Measurements from ENCODE around the gene KCND2. TPM values are rescaled to one million over a fixed set of nuclear protein-coding genes. Genes with fewer than 3 reads are reported as not detected.

Gene KCND2
- total and polyA plus RNA-seq, 7 donors = under 0.01 to 3.3 (median 1.3) TPM; not detected in 1

DNA sequence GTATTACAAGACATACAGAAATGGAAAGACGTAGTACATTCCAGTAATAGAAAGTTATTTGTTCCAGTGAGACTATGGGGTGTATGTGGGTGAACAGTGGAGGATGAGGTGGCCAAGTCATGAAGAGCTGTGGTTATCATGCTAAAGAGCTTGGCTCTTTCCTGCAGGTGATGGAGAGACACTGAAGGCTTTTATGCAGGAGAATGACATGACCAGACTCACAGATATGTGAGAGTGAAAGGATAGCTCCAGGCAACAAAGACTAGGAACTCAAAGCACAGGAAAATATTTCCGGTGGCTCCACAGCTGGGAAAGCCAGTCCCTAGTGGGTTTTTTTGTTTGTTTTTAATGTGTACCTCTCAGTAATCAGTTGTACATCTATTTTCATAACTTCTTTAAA lies 451.5 kb downstream of the KCND2 start:
- Histone ChIP-seq H3K4me3 (no peak overlapping the region), H3K27ac (no peak overlapping the region), H3K4me1 (peaks cover 0 to 18% (median 6%) of the 10 kb centered on the region in 4 donors), H3K9me3 (no peaks in the 10 kb centered on the region), H3K36me3 (no peaks in the 10 kb centered on the region), H3K27me3 (no peaks in the 10 kb centered on the region)
- TF ChIP-seq POLR2A (IDR thresholded peaks at IDR 0.05) (no peak), POLR2AphosphoS5 (IDR thresholded peaks at IDR 0.05) (no peak), EP300 (IDR thresholded peaks at IDR 0.05) (no peak)
- TF ChIP-seq, protein P1, sequence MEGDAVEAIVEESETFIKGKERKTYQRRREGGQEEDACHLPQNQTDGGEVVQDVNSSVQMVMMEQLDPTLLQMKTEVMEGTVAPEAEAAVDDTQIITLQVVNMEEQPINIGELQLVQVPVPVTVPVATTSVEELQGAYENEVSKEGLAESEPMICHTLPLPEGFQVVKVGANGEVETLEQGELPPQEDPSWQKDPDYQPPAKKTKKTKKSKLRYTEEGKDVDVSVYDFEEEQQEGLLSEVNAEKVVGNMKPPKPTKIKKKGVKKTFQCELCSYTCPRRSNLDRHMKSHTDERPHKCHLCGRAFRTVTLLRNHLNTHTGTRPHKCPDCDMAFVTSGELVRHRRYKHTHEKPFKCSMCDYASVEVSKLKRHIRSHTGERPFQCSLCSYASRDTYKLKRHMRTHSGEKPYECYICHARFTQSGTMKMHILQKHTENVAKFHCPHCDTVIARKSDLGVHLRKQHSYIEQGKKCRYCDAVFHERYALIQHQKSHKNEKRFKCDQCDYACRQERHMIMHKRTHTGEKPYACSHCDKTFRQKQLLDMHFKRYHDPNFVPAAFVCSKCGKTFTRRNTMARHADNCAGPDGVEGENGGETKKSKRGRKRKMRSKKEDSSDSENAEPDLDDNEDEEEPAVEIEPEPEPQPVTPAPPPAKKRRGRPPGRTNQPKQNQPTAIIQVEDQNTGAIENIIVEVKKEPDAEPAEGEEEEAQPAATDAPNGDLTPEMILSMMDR (IDR thresholded peaks at IDR 0.05) = no peak
- no peak for DNase-seq
- 88 to 93% methylated on average over 2 of the region's 2 CpGs for WGBS, 2 donors
- intact Hi-C loops (cut with DNase I) = loop anchor here (10.0 kb wide), 1 partner anchor 800 kb away; no protein-coding TSS in a partner anchor

DNA sequence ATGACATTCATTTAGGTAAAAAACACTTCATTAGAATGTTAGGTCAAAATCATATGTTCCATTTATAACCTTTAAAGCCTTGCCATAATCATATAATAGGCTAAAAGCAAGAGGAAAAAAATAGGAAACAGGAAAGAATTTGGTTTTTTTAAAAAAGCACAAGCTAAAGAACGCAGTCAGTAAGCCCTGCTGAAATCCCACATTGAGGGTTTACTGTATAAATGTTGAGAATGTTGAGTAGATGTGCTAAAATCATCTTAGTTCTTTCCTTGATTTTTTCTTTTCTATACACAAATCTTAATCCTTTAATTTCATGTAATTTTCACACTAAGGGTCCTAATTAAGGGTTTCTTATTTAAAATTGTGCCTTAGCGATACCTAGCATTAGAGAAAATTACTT lies 452.0 kb downstream of the KCND2 start:
- no peak for DNase-seq
- H3K9me3 ChIP-seq = no peaks in the 10 kb centered on the region
- no peaks in the 10 kb centered on the region for H3K27me3 ChIP-seq
- H3K4me3 ChIP-seq = no peak overlapping the region
- no peak for TF ChIP-seq POLR2A (IDR thresholded peaks at IDR 0.05)
- TF ChIP-seq, protein P1 (IDR thresholded peaks at IDR 0.05) = no peak
- no peak for TF ChIP-seq POLR2AphosphoS5 (IDR thresholded peaks at IDR 0.05)
- no peak overlapping the region for H3K27ac ChIP-seq
- H3K4me1 ChIP-seq = peaks cover 0 to 23% (median 7%) of the 10 kb centered on the region in 4 donors
- intact Hi-C loops (cut with DNase I) = loop anchor here (5.0 to 10.0 kb wide), 2 partner anchors 222 to 800 kb away; no protein-coding TSS in a partner anchor
- 78 to 82% methylated on average over 2 of the region's 2 CpGs for WGBS, 2 donors
- H3K36me3 ChIP-seq = no peaks in the 10 kb centered on the region

DNA sequence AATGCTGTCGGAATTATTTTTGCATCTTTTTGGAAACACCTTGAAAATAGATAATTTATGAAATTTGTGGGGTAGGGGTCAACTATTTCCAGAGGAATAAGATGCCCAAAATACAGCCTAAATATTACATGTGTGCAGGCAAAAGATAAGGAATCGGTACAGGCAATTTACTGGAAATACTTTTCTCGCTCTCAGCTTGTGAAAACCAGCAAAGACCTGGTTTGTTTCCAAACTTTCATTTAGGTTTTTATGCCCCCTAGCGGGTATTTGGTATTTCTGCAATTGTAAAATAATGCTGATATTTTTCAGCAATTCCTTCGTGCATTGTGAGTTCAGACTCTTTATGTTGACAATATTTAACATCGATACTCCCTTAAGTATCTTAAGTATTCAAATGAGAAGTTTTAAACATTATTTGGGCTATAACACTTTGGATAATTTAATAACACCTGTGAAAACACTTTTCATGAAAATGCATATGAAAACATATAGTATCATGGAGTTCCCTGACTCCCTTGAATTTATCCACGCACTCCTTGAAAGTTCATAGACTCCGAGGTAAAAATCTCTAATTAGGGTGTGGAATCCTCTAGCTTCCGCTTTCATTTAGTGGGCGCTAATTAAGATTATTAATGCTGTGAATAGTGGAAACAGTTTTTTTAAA lies 452.5 kb downstream of the KCND2 start:
- TF ChIP-seq, protein P1 (IDR thresholded peaks at IDR 0.05) = peak in 3 of 4 experiments; percentile 29 to 51 (median 35)
- TF ChIP-seq POLR2A (IDR thresholded peaks at IDR 0.05) = no peak
- TF ChIP-seq POLR2AphosphoS5 (IDR thresholded peaks at IDR 0.05) = peak in 1 of 4 donors; percentile 11
- TF ChIP-seq EP300 (IDR thresholded peaks at IDR 0.05) = no peak

DNA sequence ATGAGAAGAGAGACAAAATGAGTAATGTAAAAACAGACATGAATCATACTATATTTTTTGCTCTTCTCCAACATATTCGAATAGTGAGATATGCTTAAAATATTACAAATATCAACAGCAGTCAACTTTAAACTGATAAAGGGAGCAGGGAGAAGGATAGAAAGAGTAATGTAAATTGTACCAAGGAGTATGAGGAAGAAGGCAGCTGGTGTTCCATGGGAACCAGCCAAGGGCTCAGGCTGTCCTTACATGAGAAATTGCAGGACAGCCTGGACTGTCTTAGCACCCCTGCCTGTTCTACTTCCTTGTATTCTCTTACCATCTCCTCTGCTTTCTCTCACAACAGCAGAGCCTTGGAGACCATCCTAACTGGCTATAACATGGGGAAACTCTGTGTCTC lies 456.3 kb downstream of the KCND2 start:
- Histone ChIP-seq H3K27me3 (no peaks in the 10 kb centered on the region), H3K4me1 (peaks cover 0 to 43% (median 14%) of the 10 kb centered on the region in 4 donors), H3K4me3 (no peak overlapping the region), H3K36me3 (no peaks in the 10 kb centered on the region), H3K27ac (peak overlapping the region in 3 of 4 donors; percentile 30 to 80 (median 72)), H3K9me3 (no peaks in the 10 kb centered on the region)
- WGBS, 2 donors = 76 to 79% methylated on average over 1 of the region's 1 CpG
- no peak for TF ChIP-seq POLR2A (IDR thresholded peaks at IDR 0.05)
- peak; percentile 84 to 97 (median 94) for TF ChIP-seq POLR2AphosphoS5 (IDR thresholded peaks at IDR 0.05)
- TF ChIP-seq EP300 (IDR thresholded peaks at IDR 0.05) = peak; percentile 41 to 86 (median 55)
- TF ChIP-seq, protein P1 (IDR thresholded peaks at IDR 0.05) = no peak
- intact Hi-C loops (cut with DNase I) = loop anchor here (5.0 to 10.0 kb wide), 2 partner anchors 218 to 796 kb away; no protein-coding TSS in a partner anchor
- peak; percentile 80 for DNase-seq

More for the DNA sequence above, 452.5 kb downstream of the KCND2 start:
- H3K27ac ChIP-seq = no peak overlapping the region
- intact Hi-C loops (cut with DNase I) = loop anchor here (5.0 to 10.0 kb wide), 2 partner anchors 222 to 799 kb away; no protein-coding TSS in a partner anchor
- no peaks in the 10 kb centered on the region for H3K36me3 ChIP-seq
- no peaks in the 10 kb centered on the region for H3K27me3 ChIP-seq
- no peak for DNase-seq
- H3K9me3 ChIP-seq = no peaks in the 10 kb centered on the region
- WGBS, 2 donors = 43 to 44% methylated on average over 10 of the region's 10 CpGs
- H3K4me1 ChIP-seq = peaks cover 0 to 29% (median 9%) of the 10 kb centered on the region in 4 donors
- no peak overlapping the region for H3K4me3 ChIP-seq
